ENCODE results near the gene BTF3L4.

DNA sequence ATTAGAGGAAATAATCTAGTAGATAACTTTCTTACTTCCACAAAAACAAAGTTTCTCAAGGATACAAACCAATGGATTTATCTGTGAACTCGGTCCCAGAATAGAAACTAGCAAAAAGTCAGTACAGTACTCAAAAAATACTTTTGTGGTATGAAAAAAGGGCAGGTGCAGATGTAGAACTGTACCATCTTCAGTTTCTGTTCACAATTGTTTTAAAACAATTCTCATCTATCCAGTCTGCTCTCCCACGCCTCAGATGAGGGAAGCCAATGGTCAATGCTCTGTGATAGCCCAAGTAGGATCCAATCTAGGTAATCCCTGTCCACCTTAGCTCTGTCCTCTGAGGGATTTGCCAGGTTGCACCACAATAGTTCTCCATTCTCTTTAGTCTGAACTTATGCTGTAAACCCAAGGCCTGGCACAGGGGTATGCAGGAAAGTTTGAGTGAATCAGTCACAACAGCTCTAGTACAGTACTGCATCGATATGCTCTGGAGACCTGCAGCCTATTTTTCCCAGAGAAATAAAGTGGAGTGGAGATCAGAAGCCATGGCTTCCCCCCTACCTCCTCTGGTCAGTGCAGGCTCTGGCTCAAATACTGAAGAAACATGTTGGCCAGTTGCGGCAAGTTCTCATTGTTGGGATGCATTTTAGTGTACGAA is 23.8 kb upstream of the BTF3L4 start:
- no peak for TF ChIP-seq EP300 (IDR thresholded peaks at IDR 0.05)
- TF ChIP-seq, protein P1, sequence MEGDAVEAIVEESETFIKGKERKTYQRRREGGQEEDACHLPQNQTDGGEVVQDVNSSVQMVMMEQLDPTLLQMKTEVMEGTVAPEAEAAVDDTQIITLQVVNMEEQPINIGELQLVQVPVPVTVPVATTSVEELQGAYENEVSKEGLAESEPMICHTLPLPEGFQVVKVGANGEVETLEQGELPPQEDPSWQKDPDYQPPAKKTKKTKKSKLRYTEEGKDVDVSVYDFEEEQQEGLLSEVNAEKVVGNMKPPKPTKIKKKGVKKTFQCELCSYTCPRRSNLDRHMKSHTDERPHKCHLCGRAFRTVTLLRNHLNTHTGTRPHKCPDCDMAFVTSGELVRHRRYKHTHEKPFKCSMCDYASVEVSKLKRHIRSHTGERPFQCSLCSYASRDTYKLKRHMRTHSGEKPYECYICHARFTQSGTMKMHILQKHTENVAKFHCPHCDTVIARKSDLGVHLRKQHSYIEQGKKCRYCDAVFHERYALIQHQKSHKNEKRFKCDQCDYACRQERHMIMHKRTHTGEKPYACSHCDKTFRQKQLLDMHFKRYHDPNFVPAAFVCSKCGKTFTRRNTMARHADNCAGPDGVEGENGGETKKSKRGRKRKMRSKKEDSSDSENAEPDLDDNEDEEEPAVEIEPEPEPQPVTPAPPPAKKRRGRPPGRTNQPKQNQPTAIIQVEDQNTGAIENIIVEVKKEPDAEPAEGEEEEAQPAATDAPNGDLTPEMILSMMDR (IDR thresholded peaks at IDR 0.05): no peak
- no peak for TF ChIP-seq POLR2A (IDR thresholded peaks at IDR 0.05)
